ENCODE results near the gene TENT4B.
"Not testable (repeated sequence)": the region's sequence is repeated elsewhere in the genome, so short reads cannot be mapped to it uniquely, and the experiment has no call there.

The TENT4B gene

GRCh38 chr16:50155925-50156324 is 2.8 kb downstream of the TENT4B start:
- no peak for DNase-seq

GRCh38 chr16:50156590-50156989 is 3.5 kb downstream of the TENT4B start:
- no peak for DNase-seq

- DNase-seq: no peak
These were observed 7.5 kb downstream of the TENT4B start for GRCh38 chr16:50160495-50161164.

- no peak for DNase-seq
These were observed 8.8 kb downstream of the TENT4B start for GRCh38 chr16:50161950-50162349.

GRCh38 chr16:50165473-50165872 is 12.4 kb downstream of the TENT4B start:
- DNase-seq: no peak

- peak; percentile 41 for DNase-seq
These were observed 13.7 kb downstream of the TENT4B start for GRCh38 chr16:50166511-50167500.

- DNase-seq: no peak
These were observed 14.4 kb downstream of the TENT4B start for GRCh38 chr16:50167556-50167955.

- DNase-seq: no peak
These were observed 16.5 kb downstream of the TENT4B start for GRCh38 chr16:50169555-50170096.

GRCh38 chr16:50171773-50172172 is 18.7 kb downstream of the TENT4B start:
- DNase-seq: not testable (repeated sequence)

GRCh38 chr16:50172195-50172922 is 19.3 kb downstream of the TENT4B start:
- no peak for DNase-seq

GRCh38 chr16:50173316-50173715 is 20.2 kb downstream of the TENT4B start:
- no peak for DNase-seq

- DNase-seq: no peak
These were observed 25.4 kb downstream of the TENT4B start for GRCh38 chr16:50178491-50178941.

GRCh38 chr16:50182441-50182840 is 29.3 kb downstream of the TENT4B start:
- DNase-seq: no peak

- no peak for DNase-seq
These were observed 30.2 kb downstream of the TENT4B start for GRCh38 chr16:50183316-50183715.

GRCh38 chr16:50185005-50185505 is 31.9 kb downstream of the TENT4B start:
- no peak for DNase-seq

- DNase-seq: no peak
These were observed 35.6 kb downstream of the TENT4B start for GRCh38 chr16:50188619-50189136.

GRCh38 chr16:50190292-50190691 is 37.2 kb downstream of the TENT4B start:
- DNase-seq: no peak

- no peak for DNase-seq
These were observed 39.4 kb downstream of the TENT4B start for GRCh38 chr16:50192386-50193050.

GRCh38 chr16:50193594-50193993 is 40.5 kb downstream of the TENT4B start:
- DNase-seq: no peak

- no peak for DNase-seq
These were observed 42.2 kb downstream of the TENT4B start for GRCh38 chr16:50195276-50195675.

- no peak for DNase-seq
These were observed 42.6 kb downstream of the TENT4B start for GRCh38 chr16:50195756-50196155.

- DNase-seq: no peak
These were observed 44.5 kb downstream of the TENT4B start for GRCh38 chr16:50197582-50197981.

Data from stimulated activated CD4-positive, alpha-beta T cell treated with anti-CD3 and anti-CD28 coated beads, Interleukin-1b, Interleukin-23, amount 100 ng/mL, for 48 hours (primary cell).